Astrocyte of the spinal cord (primary cell): ENCODE results near the gene SERPINH1.

Source experiments
- DNase-seq: peaks from one replicate; pipeline ENCODE4 v3.0.0; 2011; ENCODE audit warnings: low read depth, low spot score
- H3K4me3 ChIP-seq: 2 replicates; pipeline ENCODE4 v1.5.1; 2011; ENCODE audit warnings: low read depth, mild to moderate bottlenecking, low read length, moderate library complexity
- CTCF ChIP-seq: IDR thresholded peaks from 2 replicates; pipeline ENCODE4 v1.5.1; 2012; ENCODE audit warnings: low read depth, mild to moderate bottlenecking, low read length, inconsistent platforms
- in situ Hi-C: cut with HindIII; loops from 2 replicates; pipeline ENCODE4 v1.10.0; 2017; ENCODE audit warnings: low sequenced_read_pairs

Gene SERPINH1

DNA sequence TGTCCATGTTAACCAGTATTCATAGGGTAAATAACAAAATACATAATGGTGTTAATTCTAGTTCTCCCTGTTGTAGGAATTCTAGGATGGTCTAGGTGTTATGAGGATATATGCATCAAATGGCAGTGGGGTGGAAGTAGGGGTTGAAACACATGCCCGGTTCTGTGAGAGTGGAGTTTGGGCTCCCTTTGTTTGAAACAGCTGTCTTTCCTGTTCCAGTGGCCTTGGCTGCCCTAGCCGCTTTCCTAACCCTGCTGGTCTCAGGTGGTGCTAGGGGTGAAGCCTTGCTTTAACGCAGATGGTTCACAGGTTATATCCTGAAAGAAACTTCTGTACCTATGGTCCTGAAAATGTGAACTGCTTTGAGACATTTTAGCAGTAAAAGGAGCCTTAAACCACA is 38.3 kb downstream of the SERPINH1 start:
- no peak for TF ChIP-seq CTCF
- in situ Hi-C loops: no loop called here
- no peak for DNase-seq
- H3K4me3 ChIP-seq: no peak overlapping the region

GRCh38 chr11:75601494-75601893 is 39.4 kb downstream of the SERPINH1 start:
- in situ Hi-C loops: no loop called here
- DNase-seq: no peak
- no peak overlapping the region for H3K4me3 ChIP-seq
- TF ChIP-seq CTCF: no peak

DNA sequence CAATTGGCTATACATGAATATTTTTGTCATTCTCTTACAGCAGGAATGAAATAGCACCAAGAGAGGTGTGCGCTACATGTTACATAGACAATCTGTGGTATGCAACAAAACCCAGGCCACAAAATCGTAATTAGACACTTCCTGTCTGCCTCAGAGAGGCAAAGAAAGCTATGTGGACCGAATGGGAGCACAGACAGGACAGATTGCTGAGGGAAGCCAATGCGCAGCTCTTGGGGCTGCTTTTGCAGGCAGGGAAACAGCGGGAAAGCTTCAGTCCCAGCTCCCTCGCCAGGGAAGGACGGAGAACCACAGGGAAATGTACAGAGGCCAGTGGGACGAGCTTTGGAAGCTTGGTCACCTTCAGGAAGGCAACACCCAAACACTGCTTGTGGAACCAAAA is 40.9 kb downstream of the SERPINH1 start:
- TF ChIP-seq CTCF: no peak
- DNase-seq: peak; percentile 52
- H3K4me3 ChIP-seq: no peak overlapping the region
- in situ Hi-C loops: no loop called here

DNA sequence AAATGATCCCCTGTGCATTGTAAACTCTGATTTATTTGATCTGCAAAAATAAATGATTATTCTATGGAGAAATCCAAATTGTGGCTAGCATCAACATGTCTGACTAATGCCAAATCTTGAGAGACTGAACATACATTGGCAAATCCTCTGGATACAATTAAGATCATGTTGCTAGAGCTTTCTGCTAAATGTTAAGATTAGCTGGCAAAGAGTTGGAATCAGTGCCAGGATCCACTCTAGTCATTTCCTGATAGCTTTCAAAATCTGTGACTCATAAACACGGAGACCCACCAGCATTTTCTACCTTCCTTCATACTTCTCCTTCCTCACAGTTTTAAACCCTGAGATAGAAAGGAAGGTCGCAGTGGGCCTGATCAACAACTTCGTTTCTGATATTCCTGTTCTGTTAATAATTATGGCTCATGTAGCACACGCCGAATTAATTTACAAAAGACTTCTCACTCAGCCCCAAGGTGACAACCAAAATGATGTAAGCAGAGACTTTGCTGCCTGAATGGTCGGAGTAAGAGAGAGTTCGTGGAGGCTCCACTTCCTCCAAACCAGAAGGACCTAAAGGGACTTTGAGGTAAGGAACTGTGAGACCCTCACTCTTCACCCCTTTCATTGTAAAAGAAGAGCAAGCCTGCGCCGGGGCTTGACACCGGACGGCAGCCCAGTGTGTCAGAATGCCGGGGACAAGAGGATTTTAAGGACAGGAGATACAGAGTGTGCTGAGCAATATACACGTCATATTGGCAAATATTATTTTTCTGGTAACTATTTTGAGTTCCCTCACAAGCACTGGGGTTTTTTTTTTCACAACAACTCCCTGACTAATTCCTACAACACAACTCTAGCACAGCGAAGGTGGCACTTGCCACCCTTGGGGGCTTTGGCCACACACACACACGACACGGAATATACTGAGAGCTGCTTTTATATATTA is 42.0 kb downstream of the SERPINH1 start:
- DNase-seq: peak; percentile 88
- in situ Hi-C loops: no loop called here
- H3K4me3 ChIP-seq: no peak overlapping the region
- no peak for TF ChIP-seq CTCF

GRCh38 chr11:75606099-75606498 is 44.0 kb downstream of the SERPINH1 start:
- no peak overlapping the region for H3K4me3 ChIP-seq
- TF ChIP-seq CTCF: no peak
- in situ Hi-C loops: no loop called here
- no peak for DNase-seq

- DNase-seq: no peak
- H3K4me3 ChIP-seq: no peak overlapping the region
- no peak for TF ChIP-seq CTCF
- in situ Hi-C loops: no loop called here
Measured at GRCh38 chr11:75611823-75612222, 49.8 kb downstream of the SERPINH1 start.
